GM19468 (cell line): ENCODE data around the gene KMT2A.
"Not testable (repeated sequence)": the region's sequence is repeated elsewhere in the genome, so short reads cannot be mapped to it uniquely, and the experiment has no call there.

Source experiments
- ATAC-seq: cut with Tn5 transposase; IDR thresholded peaks from one replicate; pipeline ENCODE4 v1.9.1; 2021; ENCODE audit warnings: mild to moderate bottlenecking, moderate library complexity, moderate number of reproducible peaks; ENCODE audit not compliant: unreplicated experiment; ENCODE audit errors: extremely low read depth

The KMT2A gene

DNA sequence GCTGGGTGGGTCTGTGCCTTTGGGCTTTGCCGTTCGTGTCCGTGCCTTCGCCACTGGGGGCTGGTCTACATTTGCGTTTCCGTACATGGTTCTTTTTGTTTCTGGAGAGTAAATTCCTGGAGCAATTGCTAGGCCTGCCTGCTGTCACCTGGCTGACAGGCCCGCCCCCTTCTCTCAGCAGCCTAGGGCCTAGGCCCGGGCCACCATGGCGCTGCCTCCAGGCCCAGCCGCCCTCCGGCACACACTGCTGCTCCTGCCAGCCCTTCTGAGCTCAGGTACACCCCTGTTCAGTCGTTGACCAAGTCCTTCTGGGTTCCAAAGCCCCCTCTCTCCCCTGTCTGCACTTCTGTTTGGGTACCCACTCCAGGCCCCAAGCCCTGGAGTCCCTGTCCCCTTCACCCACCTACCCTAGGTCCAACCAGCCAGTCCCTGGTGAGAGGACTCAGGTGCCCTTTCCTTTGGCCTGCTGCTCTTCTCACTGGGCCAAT lies 95.3 kb downstream of the KMT2A start:
- ATAC-seq, result no peak

DNA sequence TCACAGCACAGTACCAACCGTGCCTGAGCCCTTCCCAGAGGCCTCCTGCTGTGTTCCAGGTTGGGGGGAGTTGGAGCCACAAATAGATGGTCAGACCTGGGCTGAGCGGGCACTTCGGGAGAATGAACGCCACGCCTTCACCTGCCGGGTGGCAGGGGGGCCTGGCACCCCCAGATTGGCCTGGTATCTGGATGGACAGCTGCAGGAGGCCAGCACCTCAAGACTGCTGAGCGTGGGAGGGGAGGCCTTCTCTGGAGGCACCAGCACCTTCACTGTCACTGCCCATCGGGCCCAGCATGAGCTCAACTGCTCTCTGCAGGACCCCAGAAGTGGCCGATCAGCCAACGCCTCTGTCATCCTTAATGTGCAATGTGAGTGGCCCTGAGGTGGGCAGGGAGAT lies 95.8 kb downstream of the KMT2A start:
- ATAC-seq, result no peak

DNA sequence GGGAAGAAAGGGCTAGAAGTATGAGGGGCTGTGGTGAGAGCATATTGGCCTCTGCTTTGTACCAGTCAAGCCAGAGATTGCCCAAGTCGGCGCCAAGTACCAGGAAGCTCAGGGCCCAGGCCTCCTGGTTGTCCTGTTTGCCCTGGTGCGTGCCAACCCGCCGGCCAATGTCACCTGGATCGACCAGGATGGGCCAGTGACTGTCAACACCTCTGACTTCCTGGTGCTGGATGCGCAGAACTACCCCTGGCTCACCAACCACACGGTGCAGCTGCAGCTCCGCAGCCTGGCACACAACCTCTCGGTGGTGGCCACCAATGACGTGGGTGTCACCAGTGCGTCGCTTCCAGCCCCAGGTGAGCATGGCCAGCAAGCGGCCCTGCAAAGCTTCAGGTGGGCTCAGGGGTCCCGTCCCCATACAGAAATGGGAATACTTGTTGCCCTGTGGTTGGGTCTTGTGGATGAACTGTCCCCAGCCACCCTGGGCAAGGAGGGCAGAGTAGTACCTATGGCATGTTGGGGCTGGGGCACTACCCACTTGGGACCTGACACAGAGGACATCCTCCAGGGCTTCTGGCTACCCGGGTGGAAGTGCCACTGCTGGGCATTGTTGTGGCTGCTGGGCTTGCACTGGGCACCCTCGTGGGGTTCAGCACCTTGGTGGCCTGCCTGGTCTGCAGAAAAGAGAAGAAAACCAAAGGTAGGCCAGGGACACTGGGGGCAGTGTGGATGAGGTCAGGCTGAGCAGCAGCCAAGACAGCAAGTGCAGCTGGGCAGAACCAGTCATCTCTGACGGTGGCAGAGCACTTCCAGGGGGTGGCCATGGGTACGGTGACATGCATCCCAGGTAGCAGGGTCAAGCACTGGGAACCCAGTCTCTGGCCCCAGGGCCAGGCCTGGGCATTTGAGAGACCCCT lies 96.8 kb downstream of the KMT2A start:
- ATAC-seq, result no peak

DNA sequence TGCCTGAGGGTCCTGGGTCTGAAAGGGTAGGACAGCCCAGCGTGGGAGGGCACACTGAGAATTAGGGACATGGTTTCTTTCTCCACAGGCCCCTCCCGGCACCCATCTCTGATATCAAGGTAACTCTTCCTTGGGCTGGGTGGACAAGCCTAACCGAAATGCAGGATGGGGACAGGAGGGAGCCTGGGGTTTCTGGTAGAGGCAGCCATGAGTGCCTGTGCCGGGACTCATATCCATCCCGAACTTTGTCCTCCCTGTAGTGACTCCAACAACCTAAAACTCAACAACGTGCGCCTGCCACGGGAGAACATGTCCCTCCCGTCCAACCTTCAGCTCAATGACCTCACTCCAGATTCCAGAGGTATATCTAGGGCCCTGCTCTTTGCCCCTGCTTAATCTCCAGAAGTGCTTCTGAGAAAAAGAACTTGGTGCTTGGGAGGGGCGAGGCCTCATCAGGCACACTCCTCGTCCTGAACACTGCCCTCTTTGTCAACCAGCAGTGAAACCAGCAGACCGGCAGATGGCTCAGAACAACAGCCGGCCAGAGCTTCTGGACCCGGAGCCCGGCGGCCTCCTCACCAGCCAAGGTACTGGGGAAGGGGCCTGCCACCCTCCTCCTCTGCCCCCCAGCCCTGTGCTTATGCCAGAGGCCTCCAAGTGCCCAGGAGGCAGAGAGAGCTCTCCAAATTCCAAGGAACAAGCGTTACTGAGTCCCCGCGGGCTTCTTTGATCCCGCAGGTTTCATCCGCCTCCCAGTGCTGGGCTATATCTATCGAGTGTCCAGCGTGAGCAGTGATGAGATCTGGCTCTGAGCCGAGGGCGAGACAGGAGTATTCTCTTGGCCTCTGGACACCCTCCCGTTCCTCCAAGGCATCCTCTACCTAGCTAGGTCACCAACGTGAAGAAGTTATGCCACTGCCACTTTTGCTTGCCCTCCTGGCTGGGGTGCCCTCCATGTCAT lies 97.8 kb downstream of the KMT2A start:
- ATAC-seq, result no peak

DNA sequence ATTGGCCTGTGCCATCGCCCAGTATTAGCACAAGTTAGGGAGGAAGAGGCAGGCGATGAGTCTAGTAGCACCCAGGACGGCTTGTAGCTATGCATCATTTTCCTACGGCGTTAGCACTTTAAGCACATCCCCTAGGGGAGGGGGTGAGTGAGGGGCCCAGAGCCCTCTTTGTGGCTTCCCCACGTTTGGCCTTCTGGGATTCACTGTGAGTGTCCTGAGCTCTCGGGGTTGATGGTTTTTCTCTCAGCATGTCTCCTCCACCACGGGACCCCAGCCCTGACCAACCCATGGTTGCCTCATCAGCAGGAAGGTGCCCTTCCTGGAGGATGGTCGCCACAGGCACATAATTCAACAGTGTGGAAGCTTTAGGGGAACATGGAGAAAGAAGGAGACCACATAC lies 99.0 kb downstream of the KMT2A start:
- ATAC-seq, result no peak

DNA sequence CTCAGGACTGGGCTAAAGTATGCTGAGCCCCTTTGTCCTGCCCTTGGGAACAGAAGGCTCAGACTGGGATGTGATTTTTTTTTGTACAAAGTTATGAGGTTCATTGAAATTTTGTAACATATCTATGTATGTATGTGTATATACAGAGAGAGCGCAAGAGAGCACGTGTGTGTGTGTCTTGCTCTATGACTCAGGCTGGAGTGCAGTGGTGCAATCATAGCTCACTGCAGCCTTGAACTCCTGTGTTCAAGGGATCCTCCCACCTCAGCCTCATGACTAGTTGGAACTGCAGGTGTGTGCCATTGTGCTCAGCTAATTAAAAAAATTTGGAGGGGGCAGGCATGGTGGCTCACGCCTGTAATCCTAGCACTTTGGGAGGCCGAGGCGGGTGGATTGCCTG lies 100.4 kb downstream of the KMT2A start:
- no peak for ATAC-seq

DNA sequence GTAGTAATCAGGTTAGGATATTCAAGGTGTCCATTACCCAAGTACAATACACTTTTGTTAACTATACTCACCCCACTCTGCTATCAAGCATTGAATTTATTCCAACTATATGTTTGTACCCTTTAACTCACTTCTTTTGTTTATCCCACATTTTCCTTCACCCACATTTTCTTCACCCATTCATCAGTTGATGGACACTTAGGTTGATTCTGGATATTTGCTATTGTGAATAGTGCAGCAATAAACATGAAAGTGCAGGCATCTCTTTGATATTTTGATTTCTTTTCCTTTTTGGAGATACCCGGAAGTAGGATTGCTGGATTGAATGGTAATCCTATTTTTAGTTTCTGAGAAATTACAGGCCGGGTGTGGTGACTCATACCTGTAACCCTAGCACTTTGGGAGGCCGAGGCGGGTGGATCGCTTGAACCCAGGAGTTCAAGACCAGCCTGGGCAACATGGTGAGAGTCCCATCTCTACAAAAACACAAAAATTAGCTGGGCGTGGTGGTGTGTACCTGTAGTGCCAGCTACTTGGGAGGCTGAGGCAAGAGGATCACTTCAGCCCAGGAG lies 101.2 kb downstream of the KMT2A start:
- no peak for ATAC-seq

DNA sequence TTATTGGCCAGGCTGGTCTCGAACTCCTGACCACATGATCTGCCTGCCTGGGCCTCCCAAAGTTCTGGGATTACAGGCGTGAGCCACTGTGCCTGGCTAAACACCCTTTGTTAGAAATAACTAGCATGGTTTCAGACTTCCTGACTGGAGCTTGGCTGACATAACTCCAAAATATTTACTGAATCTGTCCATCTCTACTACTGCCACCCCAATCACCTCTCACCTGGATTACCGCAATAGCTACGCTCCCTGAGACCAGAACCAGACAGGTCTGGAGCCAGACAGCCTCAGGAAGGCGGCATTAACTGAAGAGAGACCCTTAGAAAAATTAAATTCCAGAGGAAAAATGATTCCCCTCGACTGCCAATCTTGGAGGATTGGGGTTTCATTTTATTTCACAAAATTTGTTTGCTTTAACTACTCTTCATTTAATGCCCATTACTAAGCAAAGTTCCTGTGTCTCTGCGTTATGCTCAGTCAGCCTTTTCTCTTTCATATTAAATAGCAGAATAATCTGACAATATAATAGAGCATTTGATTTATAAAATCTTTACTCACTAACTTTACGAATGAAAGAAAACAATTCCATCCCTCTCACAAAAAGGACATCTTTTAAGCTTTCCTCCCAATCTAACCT lies 107.8 kb downstream of the KMT2A start:
- ATAC-seq, result no peak

DNA sequence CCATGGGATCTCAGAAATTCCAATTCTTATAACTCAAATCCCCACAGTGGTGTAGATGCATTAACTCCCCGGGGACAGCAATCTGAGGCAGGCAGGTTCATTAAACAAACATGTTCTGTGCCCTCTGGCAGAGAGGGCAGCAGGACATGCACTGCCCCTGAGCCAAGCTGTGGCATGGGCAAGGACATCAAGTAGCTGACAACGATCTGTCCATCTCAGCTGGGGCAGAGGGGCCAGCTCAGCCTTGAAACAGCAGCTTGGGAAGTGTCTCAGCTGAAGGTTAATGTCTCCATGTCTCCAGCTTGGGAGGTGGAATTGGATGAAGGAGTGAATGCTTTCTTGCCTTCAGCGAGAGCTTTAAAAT lies 108.3 kb downstream of the KMT2A start:
- no peak for ATAC-seq

DNA sequence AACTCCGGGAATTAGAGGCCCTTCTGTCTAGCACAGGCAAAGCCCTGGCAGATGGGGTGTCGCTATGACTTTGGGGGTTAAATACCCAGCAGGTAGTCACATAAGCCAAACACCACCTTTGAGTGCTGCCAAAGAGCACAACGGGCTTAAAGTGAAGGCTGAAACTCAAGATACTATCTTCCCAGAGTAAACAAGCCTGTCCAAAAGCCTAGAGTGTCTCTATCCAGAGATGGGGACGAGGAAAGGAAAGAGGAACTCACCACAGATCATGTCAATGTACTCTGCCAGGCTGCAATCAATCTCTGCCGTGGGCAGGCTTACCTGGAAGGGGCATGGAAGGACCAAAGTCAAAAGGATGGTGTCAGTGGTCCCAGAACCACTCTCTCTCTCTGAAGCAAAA lies 109.2 kb downstream of the KMT2A start:
- ATAC-seq, result no peak

DNA sequence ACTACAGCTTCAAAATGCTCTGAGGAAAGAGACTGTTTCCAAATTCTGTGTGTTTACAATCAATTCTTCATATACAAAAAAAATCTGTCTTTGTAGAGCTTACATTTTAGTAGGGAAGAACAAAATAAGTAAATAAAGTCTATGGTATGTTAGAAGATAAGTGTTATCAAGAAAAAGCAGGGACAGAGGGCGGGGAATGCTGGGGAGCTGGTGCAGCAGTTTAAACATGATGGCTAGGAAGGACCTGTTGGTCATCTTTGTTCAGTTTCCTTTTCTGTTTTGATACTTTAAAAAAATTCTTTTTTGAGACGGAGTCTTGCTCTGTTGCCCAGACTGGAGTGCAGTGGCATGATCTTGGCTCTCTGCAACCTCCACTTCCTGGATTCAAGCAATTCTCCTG lies 110.8 kb downstream of the KMT2A start:
- ATAC-seq, result no peak

DNA sequence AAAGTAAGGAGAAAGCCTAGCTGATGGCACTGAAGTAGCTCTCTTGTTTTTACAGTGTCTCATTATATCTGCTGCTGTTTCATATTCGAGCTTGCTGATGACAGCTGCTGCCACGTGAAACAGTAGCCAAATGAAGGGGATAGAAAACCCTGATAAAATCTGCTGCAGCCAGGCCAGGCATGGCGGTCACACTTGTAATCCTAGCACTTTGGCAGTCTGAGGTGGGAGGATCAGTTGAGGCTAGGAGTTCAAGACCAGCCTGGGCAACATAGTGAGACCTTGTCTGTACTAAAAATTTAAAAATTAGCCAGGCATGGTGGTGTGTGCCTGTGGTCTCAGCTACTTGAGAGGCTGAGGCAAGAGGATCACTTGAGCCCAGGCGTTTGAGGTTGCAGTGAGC lies 116.0 kb downstream of the KMT2A start:
- no peak for ATAC-seq

DNA sequence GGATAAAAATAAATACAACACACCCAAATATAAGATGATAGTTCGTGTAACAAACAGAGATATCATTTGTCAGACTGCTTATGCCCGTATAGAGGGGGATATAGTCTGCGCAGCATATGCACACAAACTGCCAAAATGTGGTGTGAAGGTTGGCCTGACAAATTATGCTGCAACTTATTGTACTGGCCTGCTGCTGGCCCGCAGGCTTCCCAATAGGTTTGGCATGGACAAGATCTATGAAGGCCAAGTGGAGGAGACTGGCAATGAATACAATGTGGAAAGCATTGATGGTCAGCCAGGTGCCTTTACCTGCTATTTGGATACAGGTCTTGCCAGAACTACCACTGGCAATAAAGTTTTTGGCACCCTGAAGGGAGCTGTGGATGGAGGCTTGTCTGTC lies 124.5 kb downstream of the KMT2A start:
- ATAC-seq, result no peak

DNA sequence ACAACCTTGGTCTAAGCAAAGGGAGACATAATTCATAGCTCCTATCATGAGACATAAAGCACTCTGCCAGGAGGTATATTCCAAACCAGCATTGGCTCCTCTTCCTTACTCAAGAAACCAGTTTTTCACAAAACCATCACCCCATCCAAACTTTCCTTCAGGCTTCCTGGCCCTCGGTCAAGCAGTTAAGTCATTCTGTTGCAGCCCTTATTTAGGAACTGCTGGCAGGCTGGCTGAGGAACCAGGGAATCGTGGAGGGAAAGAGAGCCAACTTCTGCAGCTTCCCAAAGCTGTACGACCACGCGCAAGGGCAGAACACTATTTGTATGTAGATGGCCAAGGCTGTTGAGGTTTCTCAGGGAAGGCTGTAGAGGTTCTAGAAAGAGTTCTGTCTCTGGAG lies 128.8 kb downstream of the KMT2A start:
- no peak for ATAC-seq

DNA sequence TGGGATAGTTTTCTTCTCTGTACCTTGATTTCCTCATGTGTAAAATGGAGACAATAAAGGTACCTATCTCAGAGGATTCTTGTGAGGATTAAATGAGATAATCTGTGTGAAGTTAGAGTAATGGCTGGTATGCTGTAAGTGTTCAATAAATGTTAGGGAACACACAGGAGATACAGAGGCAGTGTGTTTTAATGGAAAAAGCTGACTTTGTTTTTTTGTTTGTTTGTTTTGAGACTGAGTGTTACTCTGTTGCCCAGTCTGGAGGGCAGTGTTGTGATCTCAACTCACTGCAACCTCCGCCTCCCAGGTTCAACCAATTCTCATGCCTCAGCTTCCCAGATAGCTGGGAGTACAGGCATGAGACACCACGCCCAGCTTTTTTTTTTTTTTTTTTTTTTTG lies 133.4 kb downstream of the KMT2A start:
- no peak for ATAC-seq

DNA sequence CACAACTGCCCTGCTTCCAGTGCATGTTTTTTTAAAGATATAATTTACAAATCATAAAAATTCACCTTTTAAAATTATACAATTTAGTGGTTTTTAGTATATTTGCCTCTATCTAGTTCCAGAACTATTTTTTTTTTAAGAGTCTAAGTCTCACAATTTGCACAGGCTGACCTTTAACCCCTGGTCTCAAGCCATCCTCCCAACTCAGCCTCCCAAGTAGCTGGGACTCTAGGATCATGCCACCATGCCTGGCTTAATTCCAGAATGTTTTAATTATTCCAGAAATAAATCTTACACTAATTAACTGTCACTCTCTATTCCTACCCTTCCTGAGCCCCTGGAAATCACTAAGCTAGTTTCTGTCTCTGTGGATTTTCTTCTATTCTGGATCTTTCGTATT lies 134.5 kb downstream of the KMT2A start:
- ATAC-seq, result no peak

DNA sequence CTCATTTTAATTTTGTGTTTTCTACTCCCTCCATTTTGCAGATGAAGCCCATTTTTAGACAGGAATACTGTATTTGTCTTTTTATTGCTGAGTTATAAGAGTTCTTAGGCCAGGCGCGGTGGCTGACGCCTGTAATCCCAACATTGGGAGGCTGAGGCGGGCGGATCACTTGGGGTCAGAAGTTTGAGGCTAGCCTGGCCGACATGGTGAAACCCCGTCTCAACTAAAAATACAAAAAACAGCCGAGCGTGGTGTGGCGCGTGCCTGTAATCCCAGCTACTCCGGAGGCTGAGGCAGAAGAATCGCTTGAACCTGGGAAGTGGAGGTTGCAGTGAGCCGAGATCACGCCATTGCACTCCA lies 135.4 kb downstream of the KMT2A start:
- not testable (repeated sequence) for ATAC-seq

DNA sequence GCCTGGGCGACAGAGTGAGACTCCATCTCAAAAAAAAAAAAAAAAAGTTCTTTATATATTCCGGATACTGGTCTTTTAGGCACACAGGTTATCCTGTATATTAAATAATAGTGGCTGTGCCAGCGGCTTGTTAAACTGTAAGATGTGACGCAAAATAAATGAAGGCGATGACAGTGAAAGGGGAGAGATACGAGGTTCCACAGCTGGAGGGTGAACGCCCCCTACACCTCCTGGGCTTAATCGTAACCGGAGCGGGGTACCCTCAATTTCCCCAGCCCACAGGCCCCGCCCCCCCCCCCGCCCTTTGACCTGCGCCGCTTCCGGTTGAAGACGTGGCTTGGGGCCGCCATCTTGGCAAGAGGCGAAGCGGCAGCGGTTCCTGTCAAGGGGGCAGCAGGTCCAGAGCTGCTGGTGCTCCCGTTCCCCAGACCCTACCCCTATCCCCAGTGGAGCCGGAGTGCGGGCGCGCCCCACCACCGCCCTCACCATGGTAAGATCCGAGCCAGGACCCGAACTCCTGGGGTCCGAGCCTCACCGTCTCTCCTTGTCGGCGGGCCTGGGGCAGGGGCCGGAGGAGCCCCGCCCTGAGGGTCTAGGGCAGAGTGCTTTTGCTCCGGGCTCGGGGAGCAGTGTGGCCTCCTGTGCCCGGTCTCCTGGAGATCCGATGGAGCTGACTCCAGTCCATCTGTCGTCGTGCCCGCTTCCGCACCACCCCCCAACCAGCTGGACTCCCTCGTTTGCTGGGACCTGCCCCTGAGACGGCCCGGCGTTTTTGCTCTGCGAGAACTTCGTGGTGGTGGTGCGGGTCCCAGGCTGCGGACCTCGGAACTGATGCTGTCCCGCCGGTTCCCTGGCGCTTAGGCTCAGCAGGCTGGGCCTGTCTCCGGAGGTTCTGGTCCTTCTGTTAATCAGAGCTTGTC lies 136.0 kb downstream of the KMT2A start, which contains the start of gene ARCN1:
Gene ARCN1 (plus strand): TSS at position 349 of the 920 bp plus-strand sequence. CDS start 139 bp downstream, at position 488.
- no peak for ATAC-seq

DNA sequence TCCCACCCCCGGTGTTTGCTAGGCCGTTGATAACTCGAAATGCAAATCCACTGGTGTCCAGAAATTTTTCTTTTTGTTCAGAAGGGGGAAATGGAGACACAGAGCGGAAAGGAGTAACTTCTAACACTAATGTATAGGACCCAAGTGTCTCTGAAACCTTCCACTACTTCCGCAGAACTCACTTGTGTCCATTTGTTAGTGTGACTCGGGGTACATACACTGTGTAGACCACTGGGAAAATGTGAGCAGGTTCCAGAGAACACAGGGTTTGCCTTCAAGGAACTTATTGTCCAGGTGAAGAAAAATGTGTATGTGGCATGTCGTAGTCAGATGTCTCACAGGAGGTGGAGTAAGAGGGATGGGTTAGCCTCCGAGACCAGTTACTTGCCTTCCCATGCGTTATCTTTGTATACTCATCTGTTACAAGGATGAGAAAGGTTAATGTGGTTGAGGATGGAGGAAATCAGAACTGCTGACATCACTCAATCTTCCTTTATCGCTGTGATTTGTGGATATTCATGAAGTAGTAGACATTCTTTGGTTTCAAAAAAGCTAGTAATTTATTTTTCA lies 136.8 kb downstream of the KMT2A start:
- no peak for ATAC-seq
